Activated gamma-delta T cell treated with Interleukin-2 at 50 U/mL for 16 hours (primary cell): ENCODE data around the gene TSC22D2.

Experiments used
- DNase-seq: peaks from one replicate; pipeline ENCODE4 v3.0.0-alpha.2; 2020

TSC22D2 gene

DNA sequence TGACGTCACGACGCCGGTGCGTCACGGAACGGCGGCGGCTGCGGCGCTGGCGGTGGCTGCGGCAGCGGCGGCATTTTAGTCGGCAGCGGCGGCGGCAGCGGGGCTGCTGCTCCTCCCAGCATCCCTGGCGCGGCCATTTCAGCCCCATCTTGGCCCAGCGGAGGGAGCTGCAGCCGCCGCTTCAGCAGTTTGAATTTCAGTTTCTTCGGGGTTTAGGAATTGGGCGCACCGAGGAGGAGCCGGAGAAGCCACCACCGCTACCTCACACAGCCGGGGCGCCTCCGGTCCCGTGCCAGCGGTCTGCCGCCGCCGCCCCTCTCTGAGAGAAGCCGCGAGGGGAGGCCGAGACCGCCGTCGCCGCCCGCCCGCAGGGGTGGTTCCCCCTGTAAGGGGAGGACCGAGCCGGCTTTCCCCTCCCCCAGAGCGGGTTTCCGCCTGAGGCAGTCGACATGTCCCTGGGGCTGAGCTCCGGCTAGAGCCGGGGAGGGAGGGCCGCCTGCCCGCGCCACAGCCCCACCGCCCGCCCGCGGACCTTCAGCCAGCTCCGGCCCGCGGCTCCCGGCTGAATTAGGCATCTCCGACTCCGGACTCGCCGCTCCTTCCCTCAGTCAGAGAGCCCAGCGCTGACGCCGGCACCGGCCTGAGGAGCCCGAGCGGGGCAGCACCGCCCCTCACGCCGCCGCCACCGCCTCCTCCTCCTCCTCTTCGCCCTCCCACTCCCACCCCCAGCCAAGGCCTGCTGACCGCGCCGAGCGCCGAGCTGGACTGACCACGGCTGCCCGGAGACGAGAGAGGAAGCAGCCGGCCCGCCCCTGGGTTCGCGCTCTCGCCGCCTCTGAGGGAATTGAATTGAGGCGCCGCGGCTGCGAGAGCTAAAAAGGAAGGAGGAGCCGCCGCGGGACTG lies at the start of gene TSC22D2:
TSC22D2 (plus strand) TSS at position 78 of the 904 bp plus-strand sequence. CDS start 1,053 bp downstream, outside the sequence.
- DNase-seq: peak; percentile 96

DNA sequence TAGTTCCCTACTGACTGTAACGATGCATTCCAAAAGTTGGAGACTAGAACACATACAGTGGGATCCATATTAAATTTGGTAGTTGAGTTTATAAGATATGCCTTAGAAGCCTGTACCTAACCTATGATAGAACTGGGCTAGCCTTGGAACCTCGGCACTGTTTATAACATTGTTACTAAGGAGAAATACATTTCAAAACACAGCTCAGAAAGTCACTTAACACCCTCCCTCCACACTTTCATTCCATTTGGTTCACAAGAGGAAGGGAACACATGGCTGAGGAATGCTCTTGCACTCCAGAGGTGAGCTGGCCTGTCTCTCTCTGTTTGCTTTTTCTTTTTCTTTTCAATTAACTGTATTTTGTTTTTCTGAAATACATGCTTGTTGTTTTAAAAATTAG lies 48.7 kb upstream of the TSC22D2 start:
- DNase-seq: no peak

DNA sequence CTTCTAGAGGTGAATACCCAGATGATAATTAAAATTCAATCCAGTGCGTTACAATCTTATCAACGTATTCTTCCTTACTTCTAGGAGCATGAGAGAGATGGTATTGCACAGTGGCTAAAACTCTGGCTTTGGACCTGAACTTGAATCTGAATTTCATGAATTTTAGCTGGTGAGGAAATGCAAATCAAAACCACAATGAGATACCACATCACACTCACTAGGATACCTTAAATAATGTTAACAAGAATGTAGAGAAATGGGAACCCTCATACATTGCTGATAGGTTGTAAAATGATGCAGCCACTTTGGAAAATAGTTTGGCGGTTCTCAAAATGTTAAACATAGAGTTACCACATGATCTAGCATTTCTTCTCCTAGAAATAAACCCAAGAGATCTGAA lies 47.1 kb upstream of the TSC22D2 start:
- no peak for DNase-seq

- no peak for DNase-seq
These were observed 45.4 kb upstream of the TSC22D2 start for GRCh38 chr3:150362515-150363302.

GRCh38 chr3:150363420-150363819 lies 44.7 kb upstream of the TSC22D2 start:
- DNase-seq: no peak

DNA sequence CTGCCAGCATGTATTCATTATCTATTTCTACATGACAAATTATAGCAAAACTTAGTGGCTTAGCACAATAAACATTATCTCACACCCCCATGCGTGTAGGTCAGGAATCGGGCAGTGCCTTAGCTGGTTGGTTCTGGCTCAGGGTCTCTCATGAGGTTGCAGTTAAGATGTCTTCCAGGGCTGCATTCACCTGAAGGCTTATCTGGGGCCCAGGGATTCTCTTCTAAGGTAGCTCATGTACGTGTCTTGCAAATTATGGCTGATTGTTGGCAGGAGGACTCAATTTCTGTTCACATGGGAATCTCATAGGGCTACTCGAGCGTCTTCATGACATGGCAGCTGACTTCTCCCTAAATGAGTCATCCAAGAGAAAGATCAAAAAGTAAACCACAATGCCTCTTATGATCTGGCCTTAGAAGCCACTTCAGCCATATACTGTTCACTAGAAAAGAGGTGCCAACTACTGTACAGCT lies 42.9 kb upstream of the TSC22D2 start:
- DNase-seq: no peak

GRCh38 chr3:150367757-150368156 lies 40.3 kb upstream of the TSC22D2 start:
- no peak for DNase-seq

- DNase-seq: no peak
These were observed 37.9 kb upstream of the TSC22D2 start for GRCh38 chr3:150370122-150370602.

DNA sequence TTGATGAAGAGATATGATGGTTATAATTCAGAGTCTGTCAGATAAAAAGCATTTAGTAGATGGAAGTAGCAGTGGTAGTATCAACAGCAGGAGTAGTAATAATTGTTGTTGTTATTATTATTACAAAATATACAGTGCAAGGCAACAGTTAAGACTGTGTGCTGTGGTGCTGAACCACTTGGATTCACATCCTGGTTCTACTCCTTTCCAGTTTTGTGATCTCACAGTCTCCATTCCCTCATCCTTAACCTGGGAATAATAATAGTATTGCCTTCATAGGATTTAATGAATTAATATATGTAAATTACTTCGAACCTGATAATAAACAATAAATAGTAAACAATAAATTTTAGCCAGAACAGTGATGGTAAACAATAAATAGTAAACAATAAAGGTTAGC lies 37.1 kb upstream of the TSC22D2 start:
- DNase-seq: no peak

- DNase-seq: no peak
These were observed 36.3 kb upstream of the TSC22D2 start for GRCh38 chr3:150371741-150372254.

GRCh38 chr3:150372320-150372719 lies 35.8 kb upstream of the TSC22D2 start:
- no peak for DNase-seq

DNA sequence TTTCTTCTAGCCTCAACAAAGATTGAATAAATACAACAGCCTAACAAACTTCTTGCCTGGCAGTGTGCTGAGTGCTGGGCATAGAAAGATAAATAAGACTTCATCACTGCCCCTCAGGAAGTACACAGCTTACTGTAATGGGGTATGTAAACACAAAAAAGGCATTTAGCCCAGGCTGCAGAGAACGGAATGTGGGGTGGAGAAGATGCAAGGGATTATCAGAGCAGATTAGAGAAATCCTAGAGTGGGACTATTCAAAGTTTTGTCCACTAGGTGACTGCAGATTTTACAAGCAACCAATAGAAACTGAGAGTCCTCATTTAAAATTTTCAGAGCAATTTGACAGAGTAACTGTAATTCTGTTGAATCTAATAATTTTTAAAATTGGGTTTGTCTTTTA lies 35.4 kb upstream of the TSC22D2 start:
- DNase-seq: no peak

DNA sequence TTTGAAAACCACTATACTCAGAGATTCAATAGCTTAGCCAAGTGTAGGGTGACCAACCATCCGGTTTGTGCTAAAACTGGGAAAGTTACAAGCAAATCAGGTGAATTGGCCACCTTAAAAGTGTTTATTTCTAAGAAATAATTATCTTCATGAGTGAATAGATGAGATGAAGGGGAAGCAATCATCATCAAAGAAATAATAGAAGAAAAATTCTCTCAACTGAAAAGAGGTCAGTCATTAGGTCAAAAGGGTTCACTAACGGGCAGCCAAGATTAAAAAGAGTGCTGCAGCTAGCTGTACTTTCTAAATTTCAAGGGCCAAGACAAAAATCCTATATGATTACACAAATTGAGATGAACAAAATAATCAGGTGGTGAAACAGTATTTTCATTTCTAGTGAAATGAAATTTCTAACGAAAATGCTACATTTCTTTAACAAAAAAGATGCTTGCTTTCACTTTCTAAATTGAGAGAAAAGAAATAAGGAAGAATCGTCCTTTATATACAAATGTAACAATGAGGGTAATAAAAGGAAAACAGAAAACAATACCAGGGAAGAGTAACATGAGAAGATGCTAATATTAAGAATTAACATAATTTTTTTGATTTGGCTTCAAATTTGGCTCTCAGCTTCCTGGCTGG lies 34.7 kb upstream of the TSC22D2 start:
- DNase-seq: no peak

DNA sequence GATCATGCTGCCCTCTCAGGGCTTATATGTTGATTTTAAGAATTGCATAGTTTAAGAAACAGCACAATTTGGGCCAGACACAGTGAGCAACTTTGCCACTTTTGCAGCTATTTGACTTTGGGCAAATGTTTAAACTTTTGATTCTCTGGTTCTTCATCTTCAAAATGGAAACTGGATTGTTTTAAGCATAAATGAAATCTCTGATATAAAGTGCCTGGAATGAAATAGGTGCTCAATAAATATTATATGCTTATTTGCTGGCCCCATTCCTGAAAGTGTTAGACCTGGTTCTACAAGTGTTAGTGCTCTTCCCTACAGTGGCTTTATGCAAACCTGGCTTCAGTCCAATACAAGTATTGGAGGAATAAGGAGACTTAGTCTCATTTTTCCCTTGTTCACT lies 33.1 kb upstream of the TSC22D2 start:
- DNase-seq: no peak

DNA sequence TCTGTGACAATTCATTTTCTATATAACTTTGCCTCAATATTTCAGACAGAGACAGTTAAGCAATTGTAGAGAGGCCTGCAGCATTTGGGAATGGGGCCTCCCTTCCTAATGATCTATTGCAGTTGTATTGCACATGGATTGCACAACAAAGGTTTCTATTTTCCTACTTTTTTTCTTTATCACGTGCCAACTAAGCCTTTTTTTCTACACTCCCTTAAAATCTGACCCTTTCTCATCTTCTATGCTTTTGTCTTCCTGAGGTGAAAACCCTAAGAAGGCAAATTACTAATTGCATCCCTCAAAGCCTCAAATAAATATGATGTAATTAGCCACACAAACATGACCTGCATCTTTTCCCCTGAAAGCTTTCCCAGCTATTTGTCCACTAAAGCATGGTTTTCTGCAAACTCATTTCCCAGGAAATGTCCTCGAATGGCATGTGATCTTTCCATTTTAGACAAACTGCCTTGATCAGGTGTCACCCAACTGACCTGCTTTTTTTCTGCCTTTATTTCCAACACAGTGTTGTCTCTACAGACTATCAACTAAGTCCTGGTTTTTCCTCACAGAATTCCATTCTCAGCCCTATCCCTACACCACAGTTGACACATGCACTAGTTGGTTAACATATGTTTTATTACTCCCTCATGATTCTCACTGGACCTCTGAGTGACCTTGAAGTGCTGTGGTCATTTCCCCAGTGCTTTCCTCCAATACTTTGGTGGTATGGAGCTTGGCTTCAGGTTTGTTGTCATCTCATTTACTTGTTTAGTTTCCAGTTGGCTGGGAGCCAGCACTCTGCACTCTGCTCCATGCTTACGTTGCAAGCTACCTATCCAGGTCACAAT lies 31.9 kb upstream of the TSC22D2 start:
- DNase-seq: no peak

DNA sequence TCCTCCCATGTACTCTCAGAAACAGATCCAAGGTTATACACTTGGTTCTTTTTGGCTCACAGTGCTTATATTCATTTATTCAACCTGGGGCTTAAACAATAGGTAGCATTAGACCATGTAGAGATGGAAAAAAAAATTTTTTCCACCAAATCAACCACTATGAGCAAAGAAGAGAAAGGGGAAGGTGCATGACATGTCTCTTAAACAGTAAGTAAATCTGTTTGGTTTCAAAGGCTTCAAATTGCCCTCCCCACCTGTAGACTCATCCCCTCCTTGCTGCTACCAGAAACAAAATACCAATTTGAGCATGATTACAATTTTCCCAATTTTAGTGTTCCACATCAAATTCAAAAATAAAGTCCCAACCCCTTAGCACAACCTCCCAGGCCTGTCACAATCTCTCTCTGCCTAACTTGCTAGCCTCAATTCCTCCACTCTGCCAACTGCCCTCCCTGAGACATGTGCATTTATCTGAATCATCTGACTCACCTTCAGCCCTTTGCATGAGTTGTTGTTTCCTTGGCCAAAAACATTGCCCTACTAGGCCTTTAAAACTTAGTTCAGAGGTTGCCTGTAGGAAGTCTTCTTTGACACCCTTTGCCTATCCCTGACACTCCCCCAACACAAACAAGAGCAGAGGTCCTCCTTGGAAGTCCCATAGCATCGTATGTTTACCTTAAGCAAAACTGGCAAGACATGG lies 30.3 kb upstream of the TSC22D2 start:
- no peak for DNase-seq

- no peak for DNase-seq
These were observed 29.8 kb upstream of the TSC22D2 start for GRCh38 chr3:150378301-150378748.

GRCh38 chr3:150379469-150379868 lies 28.6 kb upstream of the TSC22D2 start:
- DNase-seq: no peak

DNA sequence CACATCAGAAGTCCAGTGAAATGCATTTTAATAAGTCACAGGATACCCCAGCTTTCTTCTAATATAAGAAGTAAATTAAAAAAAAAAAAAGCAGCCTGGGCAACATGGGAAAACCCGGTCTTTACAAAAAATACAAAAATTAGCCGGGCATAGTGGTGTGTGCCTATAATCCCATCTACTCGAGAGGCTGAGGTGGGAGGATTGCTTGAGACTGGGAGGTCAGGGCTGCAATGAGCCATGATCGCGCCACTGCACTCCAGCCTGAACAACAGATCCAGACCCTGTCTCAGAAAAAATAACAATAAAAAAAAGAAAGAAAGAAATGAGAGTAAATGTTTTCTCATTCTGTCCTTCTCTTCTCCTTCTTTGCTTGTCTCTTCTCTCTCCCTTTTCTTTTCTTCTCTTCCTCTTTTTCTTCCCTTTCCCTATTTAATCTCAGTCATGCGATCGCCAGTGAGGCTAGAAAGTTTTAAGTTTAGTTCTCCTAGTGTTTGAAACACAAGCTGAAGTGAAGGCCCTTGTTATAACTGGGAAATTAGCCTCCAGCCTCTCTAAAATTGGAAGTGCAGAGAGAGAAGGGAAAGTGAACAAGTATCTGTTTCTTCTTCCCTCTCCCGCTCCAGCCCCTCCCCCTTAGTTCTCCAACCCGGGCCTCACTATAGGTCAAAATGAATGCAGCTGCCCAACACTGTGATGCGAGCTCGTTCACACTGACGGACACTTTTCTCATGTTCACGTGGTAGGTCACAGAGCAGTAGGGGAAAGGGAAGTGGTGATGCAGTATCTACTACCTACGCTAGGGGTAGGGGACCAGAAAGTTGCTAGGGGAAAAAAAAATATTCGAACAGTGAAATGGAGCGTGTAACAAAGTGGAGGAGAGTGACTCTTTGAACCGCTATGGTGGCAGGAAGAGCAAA lies 23.5 kb upstream of the TSC22D2 start:
- peak; percentile 26 for DNase-seq
